SK-N-SH (cell line): ENCODE measurements around the gene ERP29.

Experiments
- CTCF ChIP-seq: fragments of 200-600 bp; sonication (generic); IDR thresholded peaks from 2 replicates; pipeline ENCODE4 v1.6.1; 2017; ENCODE audit warnings: antibody characterized with exemption, mild to moderate bottlenecking, moderate library complexity
- EP300 ChIP-seq, 2 experiments: IDR thresholded peaks; 2 replicates each; pipeline versions ENCODE4 v1.4.0 to v1.6.1; 2012; ENCODE audit warnings: borderline replicate concordance in 1 of 2, low read depth in 1 of 2, low read length in 1 of 2
- TAF1 ChIP-seq: IDR thresholded peaks from 2 replicates; pipeline ENCODE4 v1.6.1; 2012; ENCODE audit warnings: low read depth, mild to moderate bottlenecking, low read length, moderate library complexity, borderline replicate concordance

DNA sequence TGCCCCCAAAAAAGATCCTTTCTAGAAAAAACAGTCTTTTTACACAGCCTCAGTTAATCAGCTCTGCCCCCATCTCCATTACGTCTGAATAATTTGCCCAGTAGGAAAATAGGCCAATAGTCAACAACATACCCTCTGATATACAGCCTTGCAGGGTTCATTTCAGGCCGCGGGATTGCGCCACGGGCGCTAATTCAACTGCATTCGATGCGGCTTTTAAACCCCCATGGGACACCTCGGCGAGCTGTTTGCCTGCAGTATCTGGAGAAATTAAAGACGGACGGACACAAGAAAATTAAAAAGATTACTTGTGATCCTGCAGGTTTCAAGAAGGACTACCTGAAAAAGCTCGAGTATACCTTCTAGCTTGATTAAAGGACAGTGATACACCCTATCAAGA lies 36.1 kb downstream of the ERP29 start:
- no peak for TF ChIP-seq TAF1
- no peak for TF ChIP-seq CTCF
- no peak for TF ChIP-seq EP300 (IDR thresholded peaks at IDR 0.05; ENCODE audit: borderline replicate concordance in 1 of 2, low read depth in 1 of 2, low read length in 1 of 2)
